Mesendoderm (in vitro differentiated cells): Measurements from ENCODE around the gene BCAT1.

Source experiments
- DNase-seq: peaks from one replicate; pipeline ENCODE4 v3.0.0; 2013
- H2AK5ac ChIP-seq: 2 replicates; pipeline ENCODE4 v1.6.1; 2013; ENCODE audit warnings: low read length, inconsistent platforms
- H2BK120ac ChIP-seq: 2 replicates; pipeline ENCODE4 v1.6.1; 2013; ENCODE audit warnings: low read depth, mild to moderate bottlenecking, low read length, moderate library complexity, mixed read lengths
- H2BK15ac ChIP-seq: replicated peaks from 2 replicates; pipeline ENCODE4 v1.6.1; 2013; ENCODE audit warnings: low read depth, mild to moderate bottlenecking, moderate library complexity
- H2BK5ac ChIP-seq: 2 replicates; pipeline ENCODE4 v1.6.1; 2013; ENCODE audit warnings: low read length, inconsistent platforms
- H3K18ac ChIP-seq: 2 replicates; pipeline ENCODE4 v1.6.1; 2013; ENCODE audit warnings: mild to moderate bottlenecking, low read length, mixed read lengths
- H3K23ac ChIP-seq: one replicate; pipeline ENCODE4 v1.6.1; 2013; ENCODE audit warnings: low read length
- H3K27ac ChIP-seq: 2 replicates; pipeline ENCODE4 v1.5.1; 2013; ENCODE audit warnings: low read depth, mild to moderate bottlenecking, inconsistent platforms, low read length, moderate library complexity
- H3K27me3 ChIP-seq: 2 replicates; pipeline ENCODE4 v1.6.1; 2013; ENCODE audit warnings: low read length, control low read depth, mild to moderate bottlenecking, inconsistent platforms; ENCODE audit not compliant: insufficient read depth, poor library complexity
- H3K36me3 ChIP-seq: 2 replicates; pipeline ENCODE4 v1.6.1; 2013; ENCODE audit warnings: low read length, inconsistent platforms; ENCODE audit not compliant: control insufficient read depth, insufficient read depth
- H3K4ac ChIP-seq: one replicate; pipeline ENCODE4 v1.6.1; 2013; ENCODE audit warnings: low read depth, mild to moderate bottlenecking, low read length, moderate library complexity
- H3K4me1 ChIP-seq: 2 replicates; pipeline ENCODE4 v1.6.1; 2013; ENCODE audit warnings: low read depth, low read length, inconsistent platforms; ENCODE audit not compliant: control insufficient read depth
- H3K4me2 ChIP-seq: 2 replicates; pipeline ENCODE4 v1.6.1; 2013; ENCODE audit warnings: low read length
- H3K4me3 ChIP-seq: 2 replicates; pipeline ENCODE4 v1.5.1; 2013; ENCODE audit warnings: mild to moderate bottlenecking, low read length
- H3K56ac ChIP-seq: one replicate; pipeline ENCODE4 v1.6.1; 2013; ENCODE audit warnings: low read length
- H3K79me1 ChIP-seq: 2 replicates; pipeline ENCODE4 v1.6.1; 2013; ENCODE audit warnings: low read length, inconsistent platforms
- H3K79me2 ChIP-seq: 2 replicates; pipeline ENCODE4 v1.6.1; 2013; ENCODE audit warnings: mild to moderate bottlenecking, low read length; ENCODE audit not compliant: control insufficient read depth, insufficient read depth
- H3K9ac ChIP-seq: 2 replicates; pipeline ENCODE4 v1.6.1; 2013; ENCODE audit warnings: low read length, inconsistent platforms
- H4K5ac ChIP-seq: one replicate; pipeline ENCODE4 v1.6.1; 2013; ENCODE audit warnings: low read length
- H4K8ac ChIP-seq: one replicate; pipeline ENCODE4 v1.6.1; 2013; ENCODE audit warnings: low read depth, mild to moderate bottlenecking, control low read depth, low read length, moderate library complexity
- WGBS: extraction: QIAGEN DNeasy Blood & Tissue Kit; methylation state at CpG from one replicate; pipeline ENCODE4 v1.1.7; 2013; ENCODE audit warnings: low lambda C conversion rate, missing lambda C conversion rate; ENCODE audit not compliant: insufficient coverage; ENCODE audit errors: extremely low coverage; 5-methylcytosine and 5-hydroxymethylcytosine counted together

BCAT1 gene

DNA sequence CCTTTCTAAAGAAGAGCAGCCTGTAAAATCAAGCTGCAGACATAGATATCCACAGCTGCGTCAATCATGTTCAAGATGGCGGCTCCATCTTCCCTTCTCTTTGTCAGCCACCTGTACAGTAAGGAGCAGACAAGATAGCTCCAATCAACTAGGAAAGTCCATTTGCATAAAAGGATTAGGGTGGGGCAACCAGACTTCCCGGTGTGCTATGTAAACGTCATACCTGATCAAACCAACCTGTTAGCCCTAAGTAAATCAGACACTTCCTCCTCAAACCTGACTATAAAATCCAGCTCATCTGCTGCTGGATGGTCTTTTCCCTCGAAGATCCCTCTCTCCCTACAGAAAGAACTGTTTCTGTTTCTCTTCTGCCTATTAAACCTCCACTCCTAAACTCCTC is 60.1 kb downstream of the BCAT1 start:
- H3K4me1 ChIP-seq = peaks cover 9% of the 10 kb centered on the region
- H3K18ac ChIP-seq = no peak overlapping the region
- no CpG with 5 or more reads among the region's 5 CpGs for WGBS
- H3K79me2 ChIP-seq = no peaks in the 10 kb centered on the region
- no peak overlapping the region for H3K9ac ChIP-seq
- H3K56ac ChIP-seq = no peak overlapping the region
- no peak overlapping the region for H2BK5ac ChIP-seq
- no peaks in the 10 kb centered on the region for H3K27me3 ChIP-seq
- H3K36me3 ChIP-seq = no peaks in the 10 kb centered on the region
- H3K4me3 ChIP-seq = no peak overlapping the region
- H3K27ac ChIP-seq = no peak overlapping the region
- H2BK15ac ChIP-seq = no peak overlapping the region
- no peak overlapping the region for H2AK5ac ChIP-seq
- H4K8ac ChIP-seq = no peak overlapping the region
- no peak overlapping the region for H3K4me2 ChIP-seq
- H3K79me1 ChIP-seq = peaks cover 4% of the 10 kb centered on the region
- H4K5ac ChIP-seq = no peak overlapping the region
- no peak overlapping the region for H2BK120ac ChIP-seq
- H3K4ac ChIP-seq = no peak overlapping the region
- H3K23ac ChIP-seq = no peak overlapping the region
- DNase-seq = peak; percentile 75

- Histone ChIP-seq H3K27ac (no peak overlapping the region), H3K27me3 (no peaks in the 10 kb centered on the region), H3K4me1 (peaks cover 6% of the 10 kb centered on the region), H3K23ac (no peak overlapping the region), H2BK5ac (no peak overlapping the region), H3K4ac (no peak overlapping the region), H2BK15ac (no peak overlapping the region), H3K4me3 (no peak overlapping the region), H3K56ac (no peak overlapping the region), H4K8ac (no peak overlapping the region), H3K18ac (no peak overlapping the region), H3K79me1 (peaks cover 6% of the 10 kb centered on the region), H2AK5ac (no peak overlapping the region), H3K36me3 (no peaks in the 10 kb centered on the region), H3K79me2 (no peaks in the 10 kb centered on the region), H2BK120ac (no peak overlapping the region), H3K4me2 (no peak overlapping the region), H4K5ac (no peak overlapping the region), H3K9ac (no peak overlapping the region)
- no peak for DNase-seq
- WGBS = no CpG with 5 or more reads among the region's 3 CpGs
Measured at GRCh38 chr12:24884911-24885310, 64.0 kb downstream of the BCAT1 start.

- Histone ChIP-seq H3K4me3 (no peak overlapping the region), H3K27me3 (no peaks in the 10 kb centered on the region), H3K36me3 (no peaks in the 10 kb centered on the region), H3K4me1 (no peaks in the 10 kb centered on the region), H3K9ac (no peak overlapping the region), H4K5ac (no peak overlapping the region), H4K8ac (no peak overlapping the region), H3K27ac (no peak overlapping the region), H2AK5ac (no peak overlapping the region), H3K79me1 (peaks cover 5% of the 10 kb centered on the region), H3K4ac (no peak overlapping the region), H2BK15ac (no peak overlapping the region), H2BK120ac (no peak overlapping the region), H3K18ac (no peak overlapping the region), H3K56ac (no peak overlapping the region), H2BK5ac (no peak overlapping the region), H3K23ac (no peak overlapping the region), H3K79me2 (no peaks in the 10 kb centered on the region), H3K4me2 (no peak overlapping the region)
- no CpG with 5 or more reads among the region's 4 CpGs for WGBS
- no peak for DNase-seq
Measured at GRCh38 chr12:24881724-24882371, 67.1 kb downstream of the BCAT1 start.

GRCh38 chr12:24881227-24881626 is 67.7 kb downstream of the BCAT1 start:
- no peaks in the 10 kb centered on the region for H3K4me1 ChIP-seq
- H3K18ac ChIP-seq = no peak overlapping the region
- H2AK5ac ChIP-seq = no peak overlapping the region
- H2BK120ac ChIP-seq = no peak overlapping the region
- H3K4me2 ChIP-seq = no peak overlapping the region
- no peak overlapping the region for H2BK5ac ChIP-seq
- no peak overlapping the region for H4K5ac ChIP-seq
- H2BK15ac ChIP-seq = no peak overlapping the region
- H4K8ac ChIP-seq = no peak overlapping the region
- H3K79me2 ChIP-seq = no peaks in the 10 kb centered on the region
- no CpG with 5 or more reads among the region's 8 CpGs for WGBS
- H3K79me1 ChIP-seq = peaks cover 5% of the 10 kb centered on the region
- DNase-seq = no peak
- no peak overlapping the region for H3K4me3 ChIP-seq
- H3K4ac ChIP-seq = no peak overlapping the region
- no peaks in the 10 kb centered on the region for H3K36me3 ChIP-seq
- no peak overlapping the region for H3K23ac ChIP-seq
- no peak overlapping the region for H3K56ac ChIP-seq
- no peak overlapping the region for H3K27ac ChIP-seq
- no peak overlapping the region for H3K9ac ChIP-seq
- no peaks in the 10 kb centered on the region for H3K27me3 ChIP-seq

DNA sequence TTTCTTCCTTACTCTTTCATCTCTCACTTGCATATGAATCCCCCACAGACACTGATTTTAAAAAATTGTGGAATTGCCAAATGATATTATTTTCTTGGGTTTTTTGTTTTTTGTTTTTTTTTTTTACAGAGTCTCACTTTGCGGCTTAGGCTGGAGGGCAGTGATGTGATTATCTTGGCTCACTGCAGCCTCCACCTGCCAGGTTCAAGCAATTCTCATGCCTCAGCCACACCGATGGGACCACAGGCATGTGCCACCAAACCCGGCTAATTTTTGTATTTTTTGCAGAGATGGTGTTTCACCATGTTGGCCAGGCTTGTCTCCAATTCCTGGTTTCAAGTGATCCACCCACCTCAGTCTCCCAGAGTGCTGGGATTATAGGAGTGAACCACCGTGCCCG is 68.2 kb downstream of the BCAT1 start:
- no peak for DNase-seq
- Histone ChIP-seq H2BK120ac (no peak overlapping the region), H3K56ac (no peak overlapping the region), H3K27ac (no peak overlapping the region), H3K4ac (no peak overlapping the region), H2BK5ac (no peak overlapping the region), H3K4me1 (no peaks in the 10 kb centered on the region), H3K4me3 (no peak overlapping the region), H4K5ac (no peak overlapping the region), H3K79me2 (no peaks in the 10 kb centered on the region), H3K79me1 (peaks cover 5% of the 10 kb centered on the region), H3K36me3 (no peaks in the 10 kb centered on the region), H3K27me3 (no peaks in the 10 kb centered on the region), H3K23ac (no peak overlapping the region), H2BK15ac (no peak overlapping the region), H3K18ac (no peak overlapping the region), H3K4me2 (no peak overlapping the region), H2AK5ac (no peak overlapping the region), H3K9ac (no peak overlapping the region), H4K8ac (no peak overlapping the region)
- WGBS = no CpG with 5 or more reads among the region's 5 CpGs

- H3K27me3 ChIP-seq = no peaks in the 10 kb centered on the region
- H4K8ac ChIP-seq = no peak overlapping the region
- H3K18ac ChIP-seq = no peak overlapping the region
- no peak overlapping the region for H2AK5ac ChIP-seq
- no peak for DNase-seq
- no CpG with 5 or more reads among the region's 2 CpGs for WGBS
- no peak overlapping the region for H3K4ac ChIP-seq
- H3K9ac ChIP-seq = no peak overlapping the region
- no peaks in the 10 kb centered on the region for H3K4me1 ChIP-seq
- H3K4me3 ChIP-seq = no peak overlapping the region
- H2BK15ac ChIP-seq = no peak overlapping the region
- no peak overlapping the region for H3K27ac ChIP-seq
- no peak overlapping the region for H4K5ac ChIP-seq
- H2BK120ac ChIP-seq = no peak overlapping the region
- H3K56ac ChIP-seq = no peak overlapping the region
- H2BK5ac ChIP-seq = no peak overlapping the region
- no peaks in the 10 kb centered on the region for H3K36me3 ChIP-seq
- no peak overlapping the region for H3K23ac ChIP-seq
- H3K4me2 ChIP-seq = no peak overlapping the region
- peaks cover 3% of the 10 kb centered on the region for H3K79me1 ChIP-seq
- no peaks in the 10 kb centered on the region for H3K79me2 ChIP-seq
Measured at GRCh38 chr12:24879644-24880043, 69.3 kb downstream of the BCAT1 start.
